HEK293 (cell line): ENCODE measurements around the gene MTARC1.

Source experiments
- CTCF ChIA-PET: fragments of 350-600 bp; formaldehyde crosslinking; extraction: SDS; loops from one replicate; lab custom pipeline; 2021; ENCODE audit warnings: antibody characterized with exemption; lab: Yijun Ruan, JAX
- POLR2A ChIA-PET: fragments of 300-600 bp; formaldehyde crosslinking; extraction: SDS; loops from one replicate; lab custom pipeline; 2020; ENCODE audit warnings: antibody characterized with exemption, inconsistent platforms; lab: Yijun Ruan, JAX
- H3K27ac ChIP-seq: fragments of 200-500 bp; sonication (Bioruptor generic); 2 replicates; pipeline ENCODE4 v1.5.1; 2014; ENCODE audit warnings: low read depth, low read length, control low read depth, inconsistent platforms; ENCODE audit errors: extremely low read depth
- H3K36me3 ChIP-seq, 2 experiments: fragments of 200-500 bp in 1 of 2; sonication (Bioruptor generic) in 1 of 2; 1 replicate in 1 of 2; 2 replicates in 1 of 2; pipeline ENCODE4 v1.5.1; 2014 to 2017; ENCODE audit warnings: inconsistent platforms in 2 of 2, low read length in 2 of 2; ENCODE audit not compliant: control insufficient read depth in 2 of 2, insufficient read depth in 1 of 2
- H3K4me1 ChIP-seq: fragments of 200-500 bp; sonication (Bioruptor generic); 2 replicates; pipeline ENCODE4 v1.5.1; 2014; ENCODE audit warnings: mild to moderate bottlenecking, low read length, inconsistent platforms; ENCODE audit not compliant: control insufficient read depth, insufficient read depth
- H3K4me3 ChIP-seq: 2 replicates; pipeline ENCODE4 v1.5.1; 2011; ENCODE audit warnings: low read depth, mild to moderate bottlenecking, control low read depth, low read length, moderate library complexity
- H3K9me3 ChIP-seq: fragments of 200-500 bp; sonication (Bioruptor generic); 2 replicates; pipeline ENCODE4 v1.5.1; 2014; ENCODE audit warnings: low read depth, low read length, inconsistent platforms; ENCODE audit not compliant: control insufficient read depth, insufficient read depth
- MZF1 ChIP-seq: fragments of 450-650 bp; formaldehyde crosslinking; IDR thresholded peaks from 2 replicates; pipeline ENCODE4 v1.5.1; 2017; ENCODE audit warnings: missing biosample characterization, missing genetic modification characterization, borderline replicate concordance
- OVOL3 ChIP-seq: fragments of 450-650 bp; formaldehyde crosslinking; IDR thresholded peaks from 2 replicates; pipeline ENCODE4 v1.5.1; 2016; ENCODE audit warnings: missing biosample characterization, missing genetic modification characterization
- PRDM1 ChIP-seq: fragments of 450-650 bp; formaldehyde crosslinking; IDR thresholded peaks from 2 replicates; pipeline ENCODE4; 2016; ENCODE audit warnings: missing biosample characterization, missing genetic modification characterization
- REST ChIP-seq: fragments of 450-650 bp; formaldehyde crosslinking; IDR thresholded peaks from 2 replicates; pipeline ENCODE4 v1.5.1; 2016; ENCODE audit warnings: missing biosample characterization, missing genetic modification characterization
- YY1 ChIP-seq: fragments of 450-650 bp; formaldehyde crosslinking; IDR thresholded peaks from 2 replicates; pipeline ENCODE4 v1.5.1; 2018; ENCODE audit warnings: missing biosample characterization, missing genetic modification characterization
- ZNF19 ChIP-seq: fragments of 450-650 bp; formaldehyde crosslinking; IDR thresholded peaks from 2 replicates; pipeline ENCODE4; 2016; ENCODE audit warnings: missing biosample characterization, missing genetic modification characterization, low read depth
- ZNF521 ChIP-seq: fragments of 450-650 bp; formaldehyde crosslinking; IDR thresholded peaks from 2 replicates; pipeline ENCODE4 v1.5.1; 2017; ENCODE audit warnings: missing biosample characterization, mild to moderate bottlenecking, missing genetic modification characterization
- TF ChIP-seq, protein P1 (sequence below): fragments of 450-650 bp; formaldehyde crosslinking; IDR thresholded peaks from 2 replicates; pipeline ENCODE4 v1.5.1; 2016; ENCODE audit warnings: missing biosample characterization, missing genetic modification characterization
- TF ChIP-seq, protein P2 (sequence below): fragments of 450-650 bp; formaldehyde crosslinking; IDR thresholded peaks from 2 replicates; pipeline ENCODE4 v1.5.1; 2017; ENCODE audit warnings: missing biosample characterization, missing genetic modification characterization
- TF ChIP-seq, protein P3 (sequence below): fragments of 450-650 bp; formaldehyde crosslinking; optimal IDR thresholded peaks from 2 replicates; pipeline ENCODE3; 2016; ENCODE audit warnings: missing biosample characterization, mild to moderate bottlenecking, missing genetic modification characterization
- TF ChIP-seq, protein P4 (sequence below): fragments of 450-650 bp; formaldehyde crosslinking; conservative IDR thresholded peaks from 2 replicates; pipeline ENCODE4 v1.5.1; 2016; ENCODE audit warnings: low read depth, missing biosample characterization, missing genetic modification characterization

Gene MTARC1

DNA sequence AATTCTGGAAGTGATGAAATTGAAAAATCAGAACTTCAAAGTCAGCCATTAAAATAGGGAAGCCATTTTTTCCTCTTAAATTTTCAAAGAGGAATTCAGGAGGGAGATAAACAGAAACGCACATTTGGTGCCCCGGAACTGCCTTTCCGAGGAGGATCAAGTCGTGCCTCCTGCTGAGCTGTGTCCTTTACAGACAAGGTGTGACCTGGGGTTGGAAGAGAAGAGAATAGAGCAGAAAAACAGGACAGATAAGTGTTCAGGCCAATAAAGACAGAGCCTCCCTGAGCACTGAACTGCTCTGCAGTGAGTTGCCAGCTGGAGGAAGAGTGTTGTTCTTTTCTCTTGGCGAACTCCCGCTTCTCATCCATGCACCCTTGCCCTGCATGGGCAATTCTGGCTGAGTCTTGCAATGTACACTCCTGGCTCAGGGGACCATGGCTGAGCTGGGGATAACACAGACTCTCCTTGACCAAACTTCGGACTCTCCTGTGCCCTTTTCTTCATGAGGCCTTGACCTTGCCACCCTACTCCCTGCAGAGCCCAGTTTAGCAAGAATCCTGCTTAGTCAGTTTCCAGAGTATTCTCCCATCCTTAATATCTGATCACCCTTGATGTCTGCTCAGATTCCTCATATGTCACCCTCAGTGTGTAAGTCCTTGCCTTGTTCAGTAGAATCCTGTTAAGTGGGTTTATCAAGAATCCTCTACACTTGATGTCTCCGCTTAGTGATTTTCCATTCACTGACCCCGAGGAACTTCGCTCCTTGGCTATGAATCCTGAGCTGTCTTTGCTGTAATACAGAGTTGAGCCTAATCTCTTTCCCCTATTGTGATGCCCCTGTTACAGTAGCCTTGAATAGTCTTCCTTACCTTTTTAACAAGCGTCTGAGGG lies 1.3 kb upstream of the MTARC1 start:
- CTCF ChIA-PET, result interaction anchor here (0.5 to 3.0 kb wide), 5 partner anchors 10 to 1489 kb away, joined by 3 to 28 read pairs (median 3); no protein-coding TSS in a partner anchor
- TF ChIP-seq, protein P1, sequence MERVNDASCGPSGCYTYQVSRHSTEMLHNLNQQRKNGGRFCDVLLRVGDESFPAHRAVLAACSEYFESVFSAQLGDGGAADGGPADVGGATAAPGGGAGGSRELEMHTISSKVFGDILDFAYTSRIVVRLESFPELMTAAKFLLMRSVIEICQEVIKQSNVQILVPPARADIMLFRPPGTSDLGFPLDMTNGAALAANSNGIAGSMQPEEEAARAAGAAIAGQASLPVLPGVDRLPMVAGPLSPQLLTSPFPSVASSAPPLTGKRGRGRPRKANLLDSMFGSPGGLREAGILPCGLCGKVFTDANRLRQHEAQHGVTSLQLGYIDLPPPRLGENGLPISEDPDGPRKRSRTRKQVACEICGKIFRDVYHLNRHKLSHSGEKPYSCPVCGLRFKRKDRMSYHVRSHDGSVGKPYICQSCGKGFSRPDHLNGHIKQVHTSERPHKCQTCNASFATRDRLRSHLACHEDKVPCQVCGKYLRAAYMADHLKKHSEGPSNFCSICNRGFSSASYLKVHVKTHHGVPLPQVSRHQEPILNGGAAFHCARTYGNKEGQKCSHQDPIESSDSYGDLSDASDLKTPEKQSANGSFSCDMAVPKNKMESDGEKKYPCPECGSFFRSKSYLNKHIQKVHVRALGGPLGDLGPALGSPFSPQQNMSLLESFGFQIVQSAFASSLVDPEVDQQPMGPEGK (tag by site-specific recombination), result no peak
- TF ChIP-seq ZNF521 (tag by site-specific recombination), result no peak
- TF ChIP-seq, protein P2, sequence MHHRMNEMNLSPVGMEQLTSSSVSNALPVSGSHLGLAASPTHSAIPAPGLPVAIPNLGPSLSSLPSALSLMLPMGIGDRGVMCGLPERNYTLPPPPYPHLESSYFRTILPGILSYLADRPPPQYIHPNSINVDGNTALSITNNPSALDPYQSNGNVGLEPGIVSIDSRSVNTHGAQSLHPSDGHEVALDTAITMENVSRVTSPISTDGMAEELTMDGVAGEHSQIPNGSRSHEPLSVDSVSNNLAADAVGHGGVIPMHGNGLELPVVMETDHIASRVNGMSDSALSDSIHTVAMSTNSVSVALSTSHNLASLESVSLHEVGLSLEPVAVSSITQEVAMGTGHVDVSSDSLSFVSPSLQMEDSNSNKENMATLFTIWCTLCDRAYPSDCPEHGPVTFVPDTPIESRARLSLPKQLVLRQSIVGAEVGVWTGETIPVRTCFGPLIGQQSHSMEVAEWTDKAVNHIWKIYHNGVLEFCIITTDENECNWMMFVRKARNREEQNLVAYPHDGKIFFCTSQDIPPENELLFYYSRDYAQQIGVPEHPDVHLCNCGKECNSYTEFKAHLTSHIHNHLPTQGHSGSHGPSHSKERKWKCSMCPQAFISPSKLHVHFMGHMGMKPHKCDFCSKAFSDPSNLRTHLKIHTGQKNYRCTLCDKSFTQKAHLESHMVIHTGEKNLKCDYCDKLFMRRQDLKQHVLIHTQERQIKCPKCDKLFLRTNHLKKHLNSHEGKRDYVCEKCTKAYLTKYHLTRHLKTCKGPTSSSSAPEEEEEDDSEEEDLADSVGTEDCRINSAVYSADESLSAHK (tag by site-specific recombination), result no peak
- TF ChIP-seq, protein P3, sequence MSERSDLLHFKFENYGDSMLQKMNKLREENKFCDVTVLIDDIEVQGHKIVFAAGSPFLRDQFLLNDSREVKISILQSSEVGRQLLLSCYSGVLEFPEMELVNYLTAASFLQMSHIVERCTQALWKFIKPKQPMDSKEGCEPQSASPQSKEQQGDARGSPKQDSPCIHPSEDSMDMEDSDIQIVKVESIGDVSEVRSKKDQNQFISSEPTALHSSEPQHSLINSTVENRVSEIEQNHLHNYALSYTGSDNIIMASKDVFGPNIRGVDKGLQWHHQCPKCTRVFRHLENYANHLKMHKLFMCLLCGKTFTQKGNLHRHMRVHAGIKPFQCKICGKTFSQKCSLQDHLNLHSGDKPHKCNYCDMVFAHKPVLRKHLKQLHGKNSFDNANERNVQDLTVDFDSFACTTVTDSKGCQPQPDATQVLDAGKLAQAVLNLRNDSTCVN (tag by site-specific recombination), result no peak
- TF ChIP-seq YY1 (tag by site-specific recombination), result no peak
- TF ChIP-seq OVOL3 (tag by site-specific recombination), result no peak
- TF ChIP-seq MZF1 (tag by site-specific recombination), result peak; percentile 93; the same call in 1 of the 2 replicates
- TF ChIP-seq PRDM1, result no peak
- no peak for TF ChIP-seq REST (tag by site-specific recombination)

GRCh38 chr1:220786057-220786336 lies 716 bp upstream of the MTARC1 start:
- H3K4me3 ChIP-seq, result no peak overlapping the region
- H3K4me1 ChIP-seq, result peaks cover 4% of the 10 kb centered on the region
- peaks cover 4 to 25% of the 10 kb centered on the region in 2 experiments; a peak in 2 of 3 replicates for H3K36me3 ChIP-seq
- TF ChIP-seq ZNF19, result no peak
- TF ChIP-seq, protein P4, sequence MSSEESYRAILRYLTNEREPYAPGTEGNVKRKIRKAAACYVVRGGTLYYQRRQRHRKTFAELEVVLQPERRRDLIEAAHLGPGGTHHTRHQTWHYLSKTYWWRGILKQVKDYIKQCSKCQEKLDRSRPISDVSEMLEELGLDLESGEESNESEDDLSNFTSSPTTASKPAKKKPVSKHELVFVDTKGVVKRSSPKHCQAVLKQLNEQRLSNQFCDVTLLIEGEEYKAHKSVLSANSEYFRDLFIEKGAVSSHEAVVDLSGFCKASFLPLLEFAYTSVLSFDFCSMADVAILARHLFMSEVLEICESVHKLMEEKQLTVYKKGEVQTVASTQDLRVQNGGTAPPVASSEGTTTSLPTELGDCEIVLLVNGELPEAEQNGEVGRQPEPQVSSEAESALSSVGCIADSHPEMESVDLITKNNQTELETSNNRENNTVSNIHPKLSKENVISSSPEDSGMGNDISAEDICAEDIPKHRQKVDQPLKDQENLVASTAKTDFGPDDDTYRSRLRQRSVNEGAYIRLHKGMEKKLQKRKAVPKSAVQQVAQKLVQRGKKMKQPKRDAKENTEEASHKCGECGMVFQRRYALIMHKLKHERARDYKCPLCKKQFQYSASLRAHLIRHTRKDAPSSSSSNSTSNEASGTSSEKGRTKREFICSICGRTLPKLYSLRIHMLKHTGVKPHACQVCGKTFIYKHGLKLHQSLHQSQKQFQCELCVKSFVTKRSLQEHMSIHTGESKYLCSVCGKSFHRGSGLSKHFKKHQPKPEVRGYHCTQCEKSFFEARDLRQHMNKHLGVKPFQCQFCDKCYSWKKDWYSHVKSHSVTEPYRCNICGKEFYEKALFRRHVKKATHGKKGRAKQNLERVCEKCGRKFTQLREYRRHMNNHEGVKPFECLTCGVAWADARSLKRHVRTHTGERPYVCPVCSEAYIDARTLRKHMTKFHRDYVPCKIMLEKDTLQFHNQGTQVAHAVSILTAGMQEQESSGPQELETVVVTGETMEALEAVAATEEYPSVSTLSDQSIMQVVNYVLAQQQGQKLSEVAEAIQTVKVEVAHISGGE (tag by site-specific recombination), result peak; percentile 90
- H3K27ac ChIP-seq, result peak overlapping the region; percentile 83; the same call in 1 of the 2 replicates
- CTCF ChIA-PET, result interaction anchor here (0.5 to 3.0 kb wide), 5 partner anchors 10 to 1488 kb away, joined by 3 to 28 read pairs (median 3); no protein-coding TSS in a partner anchor
- POLR2A ChIA-PET, result interaction anchor here (0.6 kb wide), 1 partner anchor 129 kb away, joined by 3 read pairs; no protein-coding TSS in a partner anchor
- no peaks in the 10 kb centered on the region for H3K9me3 ChIP-seq

More for the DNA sequence above, 1.3 kb upstream of the MTARC1 start:
- Histone ChIP-seq H3K4me1 (peaks cover 3% of the 10 kb centered on the region), H3K27ac (no peak overlapping the region), H3K4me3 (no peak overlapping the region), H3K36me3 (peaks cover 4 to 26% of the 10 kb centered on the region in 2 experiments), H3K9me3 (no peaks in the 10 kb centered on the region)
- POLR2A ChIA-PET, result interaction anchor here (0.8 kb wide), 1 partner anchor 38 kb away, joined by 3 read pairs; the partner anchor contains the start of gene MTARC2
